Measurements from ENCODE around the gene KCNAB1. TPM values are rescaled to one million over a fixed set of nuclear protein-coding genes. Genes with fewer than 3 reads are reported as not detected.

KCNAB1 gene
- total RNA-seq, 2 donors from 2014 or later: 0.49 to 0.81 TPM

- TF ChIP-seq CTCF (conservative IDR thresholded peaks at IDR 0.05): no peak
Measured at GRCh38 chr3:156158656-156159295, 38.4 kb downstream of the KCNAB1 start.

GRCh38 chr3:156160647-156161046 lies 40.3 kb downstream of the KCNAB1 start:
- H3K9me3 ChIP-seq (ENCODE audit: control insufficient read depth, low read length): peaks cover 5% of the 10 kb centered on the region
- H3K4me1 ChIP-seq (ENCODE audit: control insufficient read depth, insufficient read depth, low read length): no peaks in the 10 kb centered on the region
- H3K4me3 ChIP-seq (ENCODE audit: low read length): no peak overlapping the region
- peaks cover 6% of the 10 kb centered on the region for H3K9me3 Mint-ChIP-seq
- H3K27ac ChIP-seq (ENCODE audit: low read depth, low read length): no peak overlapping the region
- no peak overlapping the region for H3K9ac ChIP-seq (ENCODE audit: extremely low read depth, low read length, poor library complexity, severe bottlenecking)
- 75 to 90% methylated on average over 2 to 3 of the region's 3 CpGs for WGBS, 2 experiments (ENCODE audit: insufficient coverage in 1 of 2, insufficient read length in 1 of 2)
- H3K4me1 Mint-ChIP-seq: peaks cover 3% of the 10 kb centered on the region
- no peak for DNase-seq
- no peak overlapping the region for H3K27ac Mint-ChIP-seq
- H3K27me3 ChIP-seq (ENCODE audit: control insufficient read depth, insufficient read depth, low read length, poor library complexity, severe bottlenecking): no peaks in the 10 kb centered on the region
- TF ChIP-seq CTCF (conservative IDR thresholded peaks at IDR 0.05): no peak
- H3K36me3 ChIP-seq (ENCODE audit: control insufficient read depth, insufficient read depth, low read length): no peaks in the 10 kb centered on the region
- no peaks in the 10 kb centered on the region for H3K36me3 Mint-ChIP-seq (ENCODE audit: low read depth)
- H3K4me3 Mint-ChIP-seq: no peak overlapping the region
- no peaks in the 10 kb centered on the region for H3K27me3 Mint-ChIP-seq (ENCODE audit: insufficient read depth)

More at GRCh38 chr3:156158656-156159295, 38.4 kb downstream of the KCNAB1 start:
- no peaks in the 10 kb centered on the region for H3K4me1 ChIP-seq (ENCODE audit: control insufficient read depth, insufficient read depth, low read length)
- WGBS, 2 experiments (ENCODE audit: insufficient coverage in 1 of 2, insufficient read length in 1 of 2): 92% methylated on average over 3 of the region's 3 CpGs; no CpG with 5 or more reads in 1 of the 2 experiments
- no peak overlapping the region for H3K4me3 ChIP-seq (ENCODE audit: low read length)
- Mint-ChIP-seq H3K9me3 (peaks cover 10% of the 10 kb centered on the region), H3K27me3 (ENCODE audit: insufficient read depth) (no peaks in the 10 kb centered on the region), H3K36me3 (ENCODE audit: low read depth) (no peaks in the 10 kb centered on the region), H3K27ac (no peak overlapping the region), H3K4me3 (no peak overlapping the region), H3K4me1 (peaks cover 3% of the 10 kb centered on the region)
- H3K9me3 ChIP-seq (ENCODE audit: control insufficient read depth, low read length): peaks cover 8% of the 10 kb centered on the region
- DNase-seq: no peak
- H3K27ac ChIP-seq (ENCODE audit: low read depth, low read length): no peak overlapping the region
- H3K36me3 ChIP-seq (ENCODE audit: control insufficient read depth, insufficient read depth, low read length): no peaks in the 10 kb centered on the region
- H3K9ac ChIP-seq (ENCODE audit: extremely low read depth, low read length, poor library complexity, severe bottlenecking): no peak overlapping the region
- no peaks in the 10 kb centered on the region for H3K27me3 ChIP-seq (ENCODE audit: control insufficient read depth, insufficient read depth, low read length, poor library complexity, severe bottlenecking)

- Histone ChIP-seq H3K9me3 (ENCODE audit: control insufficient read depth, low read length) (peaks cover under 1% of the 10 kb centered on the region), H3K27ac (ENCODE audit: low read depth, low read length) (no peak overlapping the region), H3K4me3 (ENCODE audit: low read length) (no peak overlapping the region), H3K4me1 (ENCODE audit: control insufficient read depth, insufficient read depth, low read length) (no peaks in the 10 kb centered on the region), H3K27me3 (ENCODE audit: control insufficient read depth, insufficient read depth, low read length, poor library complexity, severe bottlenecking) (no peaks in the 10 kb centered on the region), H3K36me3 (ENCODE audit: control insufficient read depth, insufficient read depth, low read length) (no peaks in the 10 kb centered on the region), H3K9ac (ENCODE audit: extremely low read depth, low read length, poor library complexity, severe bottlenecking) (no peak overlapping the region)
- no peak for TF ChIP-seq CTCF (conservative IDR thresholded peaks at IDR 0.05)
- H3K4me3 Mint-ChIP-seq: no peak overlapping the region
- H3K9me3 Mint-ChIP-seq: peaks cover 3% of the 10 kb centered on the region
- H3K27ac Mint-ChIP-seq: no peak overlapping the region
- no peaks in the 10 kb centered on the region for H3K27me3 Mint-ChIP-seq (ENCODE audit: insufficient read depth)
- peaks cover 3% of the 10 kb centered on the region for H3K4me1 Mint-ChIP-seq
- H3K36me3 Mint-ChIP-seq (ENCODE audit: low read depth): no peaks in the 10 kb centered on the region
- 82% methylated on average over 1 of the region's 1 CpG; no CpG with 5 or more reads in 1 of the 2 experiments for WGBS, 2 experiments (ENCODE audit: insufficient coverage in 1 of 2, insufficient read length in 1 of 2)
- DNase-seq: no peak
Measured at GRCh38 chr3:156161172-156161571, 40.8 kb downstream of the KCNAB1 start.

All from endodermal cell (in vitro differentiated cells).